Lung (tissue), 12 donors: ENCODE measurements around the gene PDK2. TPM values are rescaled to one million over a fixed set of nuclear protein-coding genes. Genes with fewer than 3 reads are reported as not detected.

Experiments used
- ATAC-seq: fragments of 200-7000 bp; cut with Tn5 transposase; one replicate; pipeline ENCODE4 v1.9.1; 2020; ENCODE audit warnings: moderate number of reproducible peaks; ENCODE audit not compliant: insufficient read depth, low FRiP score
- DNase-seq, 3 donors: peaks; one replicate each; pipeline ENCODE4 v3.0.0-alpha.2; 2013 to 2017
- H3K27ac ChIP-seq, 2 donors: one replicate each; pipeline ENCODE4 v1.5.1; 2013; ENCODE audit warnings: mild to moderate bottlenecking in 2 of 2, moderate library complexity in 2 of 2, control low read depth in 1 of 2, inconsistent platforms in 1 of 2, low read depth in 1 of 2, low read length in 1 of 2
- H3K27me3 ChIP-seq, 3 donors: one replicate each; pipeline ENCODE4 v1.5.1; 2013; ENCODE audit warnings: low read length in 2 of 3; ENCODE audit not compliant: control insufficient read depth in 3 of 3, insufficient read depth in 3 of 3
- H3K36me3 ChIP-seq, 4 donors: one replicate each; pipeline ENCODE4 v1.5.1; 2013; ENCODE audit warnings: low read length in 4 of 4, mild to moderate bottlenecking in 1 of 4, moderate library complexity in 1 of 4; ENCODE audit not compliant: control insufficient read depth in 4 of 4, insufficient read depth in 4 of 4
- H3K4me1 ChIP-seq, 5 donors: one replicate each; pipeline ENCODE4 v1.5.1; 2013; ENCODE audit warnings: low read length in 5 of 5, mild to moderate bottlenecking in 2 of 5, moderate library complexity in 1 of 5; ENCODE audit not compliant: control insufficient read depth in 5 of 5, insufficient read depth in 5 of 5
- H3K4me3 ChIP-seq: one replicate; pipeline ENCODE4 v1.5.1; 2013; ENCODE audit warnings: mild to moderate bottlenecking, control low read depth, moderate library complexity
- H3K9ac ChIP-seq, 2 donors: one replicate each; pipeline ENCODE4 v1.5.1; 2013; ENCODE audit warnings: low read length in 2 of 2, control low read depth in 1 of 2; ENCODE audit not compliant: insufficient read depth in 1 of 2
- H3K9me3 ChIP-seq, 4 donors: one replicate each; pipeline ENCODE4 v1.5.1; 2013; ENCODE audit warnings: low read length in 3 of 4, mild to moderate bottlenecking in 1 of 4, moderate library complexity in 1 of 4; ENCODE audit not compliant: control insufficient read depth in 4 of 4, insufficient read depth in 3 of 4
- CTCF ChIP-seq: IDR thresholded peaks from 2 replicates; pipeline ENCODE4 v1.5.1; 2012; ENCODE audit warnings: mild to moderate bottlenecking; ENCODE audit errors: control extremely low read depth, extremely low read depth
- WGBS, 2 donors: extraction: QIAGEN DNeasy Blood & Tissue Kit; methylation state at CpG; one replicate each; pipeline ENCODE4 v1.1.7; 2013; 5-methylcytosine and 5-hydroxymethylcytosine counted together
- polyA plus RNA-seq, 2 donors: library from polyadenylated mRNA; stranded (reverse); fragments of 200-250 nt; gene quantifications; one replicate each; pipeline ENCODE4 v1.2.1, GENCODE V29; 2013
- total RNA-seq, 2 donors: library from RNA; depleted of rRNA in 1 of 2; stranded (reverse); fragments of >200 nt in 1 of 2; gene quantifications; one replicate each; pipeline ENCODE4 v1.2.1, GENCODE V29; 2014 to 2021
- donor health status: control.
- donor health status: control.
- donor health status: Bipolar disorder and iron deficiency.
- donor health status: healthy.
- donor health status: DM: yes; HTN: yes; CAD: no.

Gene PDK2
- total and polyA plus RNA-seq, 4 donors: 10.0 to 27.8 (median 19.4) TPM

- Histone ChIP-seq H3K36me3 (peaks cover 4 to 22% (median 13%) of the 10 kb centered on the region in 4 donors), H3K27ac (peak overlapping the region; percentile 87 to 95), H3K9ac (peak overlapping the region; percentile 37 to 82), H3K4me1 (peaks cover 4 to 27% (median 8%) of the 10 kb centered on the region in 5 donors), H3K9me3 (no peaks in the 10 kb centered on the region), H3K4me3 (peak overlapping the region; percentile 81), H3K27me3 (no peaks in the 10 kb centered on the region)
- DNase-seq (no peak), ATAC-seq (no peak)
- no peak for TF ChIP-seq CTCF
- 27 to 39% methylated on average over 6 of the region's 6 CpGs for WGBS, 2 donors
Observed at GRCh38 chr17:50096092-50096491, 941 bp downstream of the PDK2 start.

- no peaks in the 10 kb centered on the region for H3K27me3 ChIP-seq
- 83% methylated on average over 3 of the region's 3 CpGs for WGBS, 2 donors
- no peak overlapping the region for H3K4me3 ChIP-seq
- H3K27ac ChIP-seq: peak overlapping the region; percentile 14 to 95
- H3K4me1 ChIP-seq: peaks cover 4 to 25% (median 12%) of the 10 kb centered on the region in 5 donors
- no peak overlapping the region for H3K9ac ChIP-seq
- DNase-seq: no peak
- no peaks in the 10 kb centered on the region for H3K9me3 ChIP-seq
- TF ChIP-seq CTCF: no peak
- ATAC-seq: no peak
- peaks cover 4 to 25% (median 15%) of the 10 kb centered on the region in 4 donors for H3K36me3 ChIP-seq
Observed at GRCh38 chr17:50096758-50097157, 1.6 kb downstream of the PDK2 start.

- H3K9me3 ChIP-seq: no peaks in the 10 kb centered on the region
- DNase-seq (no peak), ATAC-seq (no peak)
- H3K36me3 ChIP-seq: peaks cover 4 to 25% (median 16%) of the 10 kb centered on the region in 4 donors
- no peak overlapping the region for H3K4me3 ChIP-seq
- TF ChIP-seq CTCF: no peak
- no peaks in the 10 kb centered on the region for H3K27me3 ChIP-seq
- WGBS, 2 donors: 92 to 93% methylated on average over 7 of the region's 7 CpGs
- H3K4me1 ChIP-seq: peaks cover 4 to 23% (median 12%) of the 10 kb centered on the region in 5 donors
- no peak overlapping the region for H3K27ac ChIP-seq
- no peak overlapping the region for H3K9ac ChIP-seq
Observed at GRCh38 chr17:50097455-50097854, 2.3 kb downstream of the PDK2 start.

GRCh38 chr17:50097926-50098325 is 2.8 kb downstream of the PDK2 start:
- 83 to 94% methylated on average over 4 of the region's 4 CpGs for WGBS, 2 donors
- no peak for DNase-seq
- no peak overlapping the region for H3K27ac ChIP-seq
- H3K4me1 ChIP-seq: peaks cover 4 to 23% (median 14%) of the 10 kb centered on the region in 5 donors
- H3K4me3 ChIP-seq: no peak overlapping the region
- TF ChIP-seq CTCF: no peak
- no peaks in the 10 kb centered on the region for H3K27me3 ChIP-seq
- no peak for ATAC-seq
- no peaks in the 10 kb centered on the region for H3K9me3 ChIP-seq
- H3K36me3 ChIP-seq: peaks cover 4 to 25% (median 16%) of the 10 kb centered on the region in 4 donors
- no peak overlapping the region for H3K9ac ChIP-seq
